HepG2 (cell line): Measurements from ENCODE around the gene ERLIN1. TPM values are rescaled to one million over a fixed set of nuclear protein-coding genes. Genes with fewer than 3 reads are reported as not detected.

Source experiments
- AHDC1 ChIP-seq: sonication (generic); formaldehyde crosslinking; IDR thresholded peaks from 2 replicates; pipeline ENCODE4 v1.5.1; 2020; ENCODE audit warnings: mild to moderate bottlenecking, missing genetic modification reagents, borderline replicate concordance
- GMEB2 ChIP-seq: IDR thresholded peaks from 2 replicates; pipeline ENCODE4 v1.6.1; 2016; ENCODE audit warnings: missing biosample characterization, missing genetic modification reagents, low read depth
- JARID2 ChIP-seq: sonication (generic); formaldehyde crosslinking; IDR thresholded peaks from 2 replicates; pipeline ENCODE4 v1.8.1; 2023; ENCODE audit warnings: missing genetic modification reagents, inconsistent platforms; ENCODE audit not compliant: insufficient replicate concordance
- KDM3A ChIP-seq: IDR thresholded peaks from 2 replicates; pipeline ENCODE4 v1.6.1; 2018; ENCODE audit warnings: low read depth, missing compliant biosample characterization
- RBM39 ChIP-seq: fragments of 200-400 bp; formaldehyde crosslinking; IDR thresholded peaks from one replicate; pipeline ENCODE4 v1.6.1; 2018; ENCODE audit warnings: antibody characterized with exemption, mild to moderate bottlenecking, low read depth, low read length; ENCODE audit not compliant: poor library complexity, severe bottlenecking
- SRF ChIP-seq: IDR thresholded peaks from 2 replicates; pipeline ENCODE4 v1.6.1; 2011; ENCODE audit warnings: mild to moderate bottlenecking, low read depth, low read length, moderate library complexity
- TRIM24 ChIP-seq: sonication (generic); formaldehyde crosslinking; IDR thresholded peaks from 2 replicates; pipeline ENCODE4 v1.8.0; 2022; ENCODE audit warnings: mild to moderate bottlenecking, missing genetic modification reagents
- ZIK1 ChIP-seq: sonication (generic); formaldehyde crosslinking; IDR thresholded peaks from 2 replicates; pipeline ENCODE4 v1.5.0; 2020; ENCODE audit warnings: mild to moderate bottlenecking, low read depth, missing genetic modification reagents, borderline replicate concordance
- ZKSCAN8 ChIP-seq: IDR thresholded peaks from 2 replicates; pipeline ENCODE4 v1.6.1; 2016; ENCODE audit warnings: borderline replicate concordance, missing genetic modification reagents, missing compliant biosample characterization
- ZMYM3 ChIP-seq: sonication (generic); formaldehyde crosslinking; IDR thresholded peaks from 2 replicates; pipeline ENCODE4 v1.5.1; 2020; ENCODE audit warnings: mild to moderate bottlenecking, missing genetic modification reagents
- ZNF609 ChIP-seq: sonication (generic); formaldehyde crosslinking; IDR thresholded peaks from 2 replicates; pipeline ENCODE4 v1.4.0; 2020; ENCODE audit warnings: mild to moderate bottlenecking, missing genetic modification reagents, borderline replicate concordance
- ZNF629 ChIP-seq: sonication (generic); formaldehyde crosslinking; conservative IDR thresholded peaks from 2 replicates; pipeline ENCODE4 v1.5.0; 2020; ENCODE audit warnings: missing genetic modification reagents
- ZNF724P ChIP-seq: sonication (generic); formaldehyde crosslinking; IDR thresholded peaks from 2 replicates; pipeline ENCODE4 v1.8.0; 2022; ENCODE audit warnings: missing genetic modification reagents, borderline replicate concordance
- ZNF777 ChIP-seq: sonication (generic); formaldehyde crosslinking; IDR thresholded peaks from 2 replicates; pipeline ENCODE4 v1.4.0; 2020; ENCODE audit warnings: missing genetic modification reagents
- polyA plus RNA-seq, 8 experiments: library from polyadenylated mRNA; depleted of rRNA in 3 of 8; stranded (reverse) in 7 of 8; unstranded in 1 of 8; fragments of >200 nt; fragmentation: Illumina TruSeq in 4 of 8; extraction: Trizol in 4 of 8; gene quantifications; 2 replicates each; pipeline versions ENCODE4 v1.2.1 to v1.2.3, GENCODE V29; 2011 to 2016; ENCODE audit warnings: low read depth in 4 of 8, missing spikeins in 1 of 8, mixed read lengths in 1 of 8; ENCODE audit not compliant: insufficient read depth in 1 of 8
- total RNA-seq, 5 experiments: library from RNA; depleted of rRNA; stranded (reverse); fragments of >200 nt; fragmentation: Illumina TruSeq; extraction: Trizol; gene quantifications; 2 replicates each; pipeline ENCODE4 v1.2.3, GENCODE V29; 2016; ENCODE audit warnings: low read depth in 1 of 5
- TF ChIP-seq, protein P1 (sequence below): sonication (generic); formaldehyde crosslinking; IDR thresholded peaks from 2 replicates; pipeline ENCODE4 v1.4.0; 2020; ENCODE audit warnings: missing genetic modification reagents, mild to moderate bottlenecking, borderline replicate concordance

The ERLIN1 gene
- total and polyA plus RNA-seq, 2 of the 13 experiments (the other 11 are each of a cell fraction or from before 2014, with no cell fraction given): 56.8 to 69.3 TPM

GRCh38 chr10:100183481-100183880 lies 2.3 kb downstream of the ERLIN1 start (continued):
- TF ChIP-seq ZNF609 (CRISPR knock-in tag) (no peak), ZNF777 (CRISPR knock-in tag) (no peak), SRF (no peak), ZNF724P (no peak), ZKSCAN8 (CRISPR knock-in tag) (0 out of 2 replicates have a peak, but pooled peaks have one; percentile 21), ZMYM3 (CRISPR knock-in tag) (no peak), JARID2 (CRISPR knock-in tag) (no peak), TRIM24 (CRISPR knock-in tag) (no peak), ZNF629 (no peak), GMEB2 (no peak), ZIK1 (CRISPR knock-in tag) (no peak), KDM3A (no peak), AHDC1 (CRISPR knock-in tag) (no peak), RBM39 (no peak)
- TF ChIP-seq, protein P1, sequence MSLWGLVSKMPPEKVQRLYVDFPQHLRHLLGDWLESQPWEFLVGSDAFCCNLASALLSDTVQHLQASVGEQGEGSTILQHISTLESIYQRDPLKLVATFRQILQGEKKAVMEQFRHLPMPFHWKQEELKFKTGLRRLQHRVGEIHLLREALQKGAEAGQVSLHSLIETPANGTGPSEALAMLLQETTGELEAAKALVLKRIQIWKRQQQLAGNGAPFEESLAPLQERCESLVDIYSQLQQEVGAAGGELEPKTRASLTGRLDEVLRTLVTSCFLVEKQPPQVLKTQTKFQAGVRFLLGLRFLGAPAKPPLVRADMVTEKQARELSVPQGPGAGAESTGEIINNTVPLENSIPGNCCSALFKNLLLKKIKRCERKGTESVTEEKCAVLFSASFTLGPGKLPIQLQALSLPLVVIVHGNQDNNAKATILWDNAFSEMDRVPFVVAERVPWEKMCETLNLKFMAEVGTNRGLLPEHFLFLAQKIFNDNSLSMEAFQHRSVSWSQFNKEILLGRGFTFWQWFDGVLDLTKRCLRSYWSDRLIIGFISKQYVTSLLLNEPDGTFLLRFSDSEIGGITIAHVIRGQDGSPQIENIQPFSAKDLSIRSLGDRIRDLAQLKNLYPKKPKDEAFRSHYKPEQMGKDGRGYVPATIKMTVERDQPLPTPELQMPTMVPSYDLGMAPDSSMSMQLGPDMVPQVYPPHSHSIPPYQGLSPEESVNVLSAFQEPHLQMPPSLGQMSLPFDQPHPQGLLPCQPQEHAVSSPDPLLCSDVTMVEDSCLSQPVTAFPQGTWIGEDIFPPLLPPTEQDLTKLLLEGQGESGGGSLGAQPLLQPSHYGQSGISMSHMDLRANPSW (CRISPR knock-in tag): no peak
